Measurements from ENCODE around the gene EBI3. TPM values are rescaled to one million over a fixed set of nuclear protein-coding genes. Genes with fewer than 3 reads are reported as not detected.
A peak's percentile ranks its signal among the peaks of the same experiment; 100 is the strongest.
"Not testable (repeated sequence)": the region's sequence is repeated elsewhere in the genome, so short reads cannot be mapped to it uniquely, and the experiment has no call there.

The EBI3 gene
- total RNA-seq, 1 experiment from 2014 or later = 0.68 TPM

- no peak for DNase-seq
- ChIA-PET CTCF (interaction anchor here (1.2 to 1.7 kb wide), 2 partner anchors 18 to 85 kb away, joined by 4 to 10 read pairs; no protein-coding TSS in a partner anchor), POLR2A (interaction anchor here (1.5 kb wide), 1 partner anchor 58 kb away, joined by 9 read pairs; the partner anchor contains the start of gene MPND)
- Histone ChIP-seq H3K36me3 (ENCODE audit: control insufficient read depth, insufficient read depth, low read length) (no peaks in the 10 kb centered on the region), H3K27me3 (replicated peaks; ENCODE audit: control insufficient read depth, insufficient read depth, low read length) (no peaks in the 10 kb centered on the region), H3K4me3 (ENCODE audit: low read depth, low read length) (peak overlapping the region; percentile 36), H3K9me3 (no peaks in the 10 kb centered on the region), H3K4me1 (peaks cover 14% of the 10 kb centered on the region)
- H3K9me3 Mint-ChIP-seq (ENCODE audit: unreplicated experiment) = peaks cover 6% of the 10 kb centered on the region
- H3K27ac Mint-ChIP-seq (ENCODE audit: unreplicated experiment) = peak overlapping the region; percentile 59
- TF ChIP-seq CTCF (IDR thresholded peaks at IDR 0.05; ENCODE audit: insufficient read depth in 1 of 2, low read depth in 1 of 2, low read length in 1 of 2, severe bottlenecking in 1 of 2, unreplicated experiment in 1 of 2) = no peak
- intact Hi-C loops (cut with micrococcal nuclease; ENCODE audit: unreplicated experiment) = loop anchor here (5.0 kb wide), 1 partner anchor 57 kb away; the partner anchor contains the start of gene MPND
- peak overlapping the region; percentile 66 for H3K4me3 Mint-ChIP-seq (ENCODE audit: unreplicated experiment)
- no TSS peak for BruUV-seq (replicated peaks)
- H3K36me3 Mint-ChIP-seq (ENCODE audit: insufficient read depth, unreplicated experiment) = peaks cover 6% of the 10 kb centered on the region
- no peaks in the 10 kb centered on the region for H3K27me3 Mint-ChIP-seq (ENCODE audit: insufficient read depth, unreplicated experiment)
- H3K4me1 Mint-ChIP-seq (ENCODE audit: low read depth, unreplicated experiment) = peaks cover 8% of the 10 kb centered on the region
Observed at GRCh38 chr19:4284974-4285373, 55.7 kb downstream of the EBI3 start.

- CTCF ChIA-PET; BruUV-seq (replicated peaks); H3K27me3 Mint-ChIP-seq (ENCODE audit: insufficient read depth, unreplicated experiment); H3K4me1 Mint-ChIP-seq (ENCODE audit: low read depth, unreplicated experiment); H3K36me3 Mint-ChIP-seq (ENCODE audit: insufficient read depth, unreplicated experiment); H3K27ac Mint-ChIP-seq (ENCODE audit: unreplicated experiment); H3K4me3 ChIP-seq (ENCODE audit: low read depth, low read length); H3K9me3 ChIP-seq; intact Hi-C loops (cut with micrococcal nuclease; ENCODE audit: unreplicated experiment); H3K36me3 ChIP-seq (ENCODE audit: control insufficient read depth, insufficient read depth, low read length); DNase-seq; POLR2A ChIA-PET; H3K9me3 Mint-ChIP-seq (ENCODE audit: unreplicated experiment); H3K27me3 ChIP-seq (replicated peaks; ENCODE audit: control insufficient read depth, insufficient read depth, low read length): not testable (repeated sequence)
- peaks cover 13% of the 10 kb centered on the region for H3K4me1 ChIP-seq
- H3K4me3 Mint-ChIP-seq (ENCODE audit: unreplicated experiment) = peak overlapping the region; percentile 23
Observed at GRCh38 chr19:4286141-4286540, 56.8 kb downstream of the EBI3 start.

Other genes starting within 250 kb of the EBI3 start
- 2,154 and 2,157 TPM in 2 replicates for gene EEF2, start 244.1 kb upstream of the EBI3 start, total RNA-seq (2022)
- gene PIAS4, start 221.8 kb upstream of the EBI3 start, total RNA-seq (2022) = 43.3 and 45.7 TPM in 2 replicates
- 11.9 and 14.7 TPM in 2 replicates for gene ZBTB7A, start 162.6 kb upstream of the EBI3 start, total RNA-seq (2022)
- gene MAP2K2, start 105.4 kb upstream of the EBI3 start, total RNA-seq (2022) = 149 and 163 TPM in 2 replicates
- 1.1 and 2.3 TPM in 2 replicates for gene CREB3L3, start 75.9 kb upstream of the EBI3 start, total RNA-seq (2022)
- 18.2 and 20.1 TPM in 2 replicates for gene SIRT6, start 47.0 kb upstream of the EBI3 start, total RNA-seq (2022)
- 0.16 and 0.39 TPM in 2 replicates for gene ANKRD24, start 46.8 kb upstream of the EBI3 start, total RNA-seq (2022)
- gene YJU2, start 17.6 kb downstream of the EBI3 start, total RNA-seq (2022) = 19.5 TPM in 2 replicates
- gene SHD, start 49.7 kb downstream of the EBI3 start, total RNA-seq (2022) = 1.4 and 3.5 TPM in 2 replicates
- gene TMIGD2, start 72.9 kb downstream of the EBI3 start, total RNA-seq (2022) = not detected in 2 replicates
- gene FSD1, start 75.1 kb downstream of the EBI3 start, total RNA-seq (2022) = 9.0 and 15.6 TPM in 2 replicates
- gene STAP2, start 109.3 kb downstream of the EBI3 start, total RNA-seq (2022) = 70.7 and 71.6 TPM in 2 replicates
- 34.9 and 35.7 TPM in 2 replicates for gene MPND, start 114.0 kb downstream of the EBI3 start, total RNA-seq (2022)
- gene SH3GL1, start 171.0 kb downstream of the EBI3 start, total RNA-seq (2022) = 91.3 and 91.5 TPM in 2 replicates
- gene CHAF1A, start 173.1 kb downstream of the EBI3 start, total RNA-seq (2022) = 53.9 and 63.1 TPM in 2 replicates
- 42.1 and 42.9 TPM in 2 replicates for gene UBXN6, start 228.3 kb downstream of the EBI3 start, total RNA-seq (2022)
- 65.7 and 70.8 TPM in 2 replicates for gene HDGFL2, start 242.8 kb downstream of the EBI3 start, total RNA-seq (2022)

Measured in Caco-2 (cell line).